Measurements from ENCODE around the gene FTO. TPM values are rescaled to one million over a fixed set of nuclear protein-coding genes. Genes with fewer than 3 reads are reported as not detected.

The FTO gene
- total and polyA plus RNA-seq, 2 of the 13 experiments (the other 11 are each of a cell fraction or from before 2014, with no cell fraction given), result 41.6 to 55.8 TPM

DNA sequence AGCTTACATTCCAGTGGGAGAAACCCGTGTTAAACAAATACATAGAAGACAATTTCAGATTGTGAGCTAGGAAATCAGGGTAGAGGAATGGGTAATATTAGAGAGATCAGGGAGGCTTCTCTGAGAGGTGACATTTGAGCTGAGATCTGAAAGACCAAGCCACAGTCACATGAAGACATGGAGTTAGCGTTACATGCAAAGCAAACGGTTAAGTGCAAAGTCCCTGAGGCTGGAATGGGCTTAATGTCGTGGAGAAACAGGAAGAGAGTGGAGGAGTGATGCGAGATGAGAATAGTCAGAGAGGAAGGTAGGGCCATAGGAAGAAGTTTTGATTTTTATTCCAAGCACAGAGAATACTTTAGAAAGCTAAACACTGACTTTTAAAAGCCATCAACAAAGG lies 336.5 kb downstream of the FTO start (continued):
- TF ChIP-seq CHD4 (IDR thresholded peaks at IDR 0.05; ENCODE audit: borderline replicate concordance, low read length) (no peak), THAP11 (CRISPR knock-in tag; IDR thresholded peaks at IDR 0.05) (peak; percentile 58; the same call in 1 of the 2 replicates), PCBP2 (optimal IDR thresholded peaks at IDR 0.05; ENCODE audit: low read depth, low read length, poor library complexity, severe bottlenecking) (no peak), ZNF839 (CRISPR knock-in tag; IDR thresholded peaks at IDR 0.05; ENCODE audit: borderline replicate concordance) (no peak), ZNF546 (CRISPR knock-in tag; conservative IDR thresholded peaks at IDR 0.05) (no peak), ZNF446 (CRISPR knock-in tag; IDR thresholded peaks at IDR 0.05) (no peak), TP53 (CRISPR knock-in tag; conservative IDR thresholded peaks at IDR 0.05) (no peak), ZNF230 (CRISPR knock-in tag; IDR thresholded peaks at IDR 0.05) (no peak), SATB2 (CRISPR knock-in tag; IDR thresholded peaks at IDR 0.05) (no peak), ONECUT2 (CRISPR knock-in tag; IDR thresholded peaks at IDR 0.05) (no peak), ZNF121 (CRISPR knock-in tag; IDR thresholded peaks at IDR 0.05) (no peak), ZNF225 (CRISPR knock-in tag; IDR thresholded peaks at IDR 0.05) (no peak), ZNF652 (CRISPR knock-in tag; IDR thresholded peaks at IDR 0.05; ENCODE audit: borderline replicate concordance, low read depth) (peak; percentile 85), FOXO1 (CRISPR knock-in tag; IDR thresholded peaks at IDR 0.05) (peak; percentile 40; the same call in 1 of the 2 replicates), TARDBP (CRISPR knock-in tag; IDR thresholded peaks at IDR 0.05) (peak; percentile 40; the same call in 1 of the 2 replicates), GATAD2A (CRISPR knock-in tag; IDR thresholded peaks at IDR 0.05) (peak; percentile 85), ZNF709 (CRISPR knock-in tag; IDR thresholded peaks at IDR 0.05) (peak; percentile 39; the same call in 1 of the 2 replicates), FOXP1 (IDR thresholded peaks at IDR 0.05) (no peak), FOXP1 (CRISPR knock-in tag; IDR thresholded peaks at IDR 0.05) (peak; percentile 32; the same call in 1 of the 2 replicates), KDM1A (CRISPR knock-in tag; IDR thresholded peaks at IDR 0.05) (peak; percentile 56; the same call in 1 of the 2 replicates), EHMT2 (IDR thresholded peaks at IDR 0.05; ENCODE audit: borderline replicate concordance, low read depth, low read length) (peak; percentile 60; the same call in 1 of the 2 replicates), EP300 (IDR thresholded peaks at IDR 0.05; ENCODE audit: low read depth in 2 of 2, low read length in 2 of 2) (peak in 1 of 2 experiments; percentile 62; a peak in 2 of 4 replicates), EP300 (CRISPR knock-in tag; IDR thresholded peaks at IDR 0.05; ENCODE audit: borderline replicate concordance) (no peak), ZNF878 (CRISPR knock-in tag; IDR thresholded peaks at IDR 0.05) (peak; percentile 28; the same call in 1 of the 2 replicates), SP1 (IDR thresholded peaks at IDR 0.05) (no peak), SP1 (CRISPR knock-in tag; IDR thresholded peaks at IDR 0.05) (no peak), IRF2 (CRISPR knock-in tag; IDR thresholded peaks at IDR 0.05) (0 out of 2 replicates have a peak, but pooled peaks have one; percentile 61), ZNF552 (CRISPR knock-in tag; IDR thresholded peaks at IDR 0.05; ENCODE audit: borderline replicate concordance) (no peak), NCOA2 (CRISPR knock-in tag; IDR thresholded peaks at IDR 0.05) (peak; percentile 55), RFXANK (CRISPR knock-in tag; IDR thresholded peaks at IDR 0.05) (no peak), TEAD3 (CRISPR knock-in tag; optimal IDR thresholded peaks at IDR 0.05; ENCODE audit: borderline replicate concordance) (peak; percentile 95)
- TF ChIP-seq, protein P1, sequence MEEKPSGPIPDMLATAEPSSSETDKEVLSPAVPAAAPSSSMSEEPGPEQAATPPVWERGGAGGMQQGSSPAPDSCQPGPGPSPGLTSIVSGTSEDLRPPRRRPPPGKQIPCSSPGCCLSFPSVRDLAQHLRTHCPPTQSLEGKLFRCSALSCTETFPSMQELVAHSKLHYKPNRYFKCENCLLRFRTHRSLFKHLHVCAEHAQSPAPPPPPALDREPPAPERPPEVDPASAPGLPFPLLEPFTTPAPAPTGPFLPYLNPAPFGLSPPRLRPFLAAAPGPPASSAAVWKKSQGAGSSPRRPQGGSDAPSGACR (CRISPR knock-in tag; IDR thresholded peaks at IDR 0.05), result 0 out of 2 replicates have a peak, but pooled peaks have one; percentile 67
- TF ChIP-seq, protein P2, sequence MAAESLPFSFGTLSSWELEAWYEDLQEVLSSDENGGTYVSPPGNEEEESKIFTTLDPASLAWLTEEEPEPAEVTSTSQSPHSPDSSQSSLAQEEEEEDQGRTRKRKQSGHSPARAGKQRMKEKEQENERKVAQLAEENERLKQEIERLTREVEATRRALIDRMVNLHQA (CRISPR knock-in tag; IDR thresholded peaks at IDR 0.05), result no peak
- TF ChIP-seq, protein P3, sequence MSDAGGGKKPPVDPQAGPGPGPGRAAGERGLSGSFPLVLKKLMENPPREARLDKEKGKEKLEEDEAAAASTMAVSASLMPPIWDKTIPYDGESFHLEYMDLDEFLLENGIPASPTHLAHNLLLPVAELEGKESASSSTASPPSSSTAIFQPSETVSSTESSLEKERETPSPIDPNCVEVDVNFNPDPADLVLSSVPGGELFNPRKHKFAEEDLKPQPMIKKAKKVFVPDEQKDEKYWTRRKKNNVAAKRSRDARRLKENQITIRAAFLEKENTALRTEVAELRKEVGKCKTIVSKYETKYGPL (CRISPR knock-in tag; IDR thresholded peaks at IDR 0.05), result no peak
- TF ChIP-seq, protein P4, sequence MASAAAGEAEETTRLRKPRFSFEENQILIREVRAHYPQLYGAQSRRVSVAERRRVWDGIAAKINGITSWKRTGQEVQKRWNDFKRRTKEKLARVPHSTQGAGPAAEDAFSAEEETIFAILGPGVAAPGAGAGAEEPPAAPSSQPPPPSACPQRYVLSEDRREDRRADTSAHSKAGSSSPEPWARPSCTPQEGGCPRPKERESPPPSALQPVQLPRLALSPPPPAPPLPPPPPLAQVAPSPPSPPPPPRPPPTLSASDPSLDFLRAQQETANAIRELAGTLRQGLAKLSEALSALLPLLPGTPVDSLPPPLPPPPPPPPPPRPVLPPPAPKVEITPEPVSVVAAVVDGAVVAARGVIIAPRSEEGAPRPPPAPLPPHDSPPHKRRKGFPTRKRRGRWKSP (CRISPR knock-in tag; IDR thresholded peaks at IDR 0.05), result peak; percentile 67; the same call in 1 of the 2 replicates
